ENCODE results near the gene AHSP.
"Not testable (repeated sequence)": the region's sequence is repeated elsewhere in the genome, so short reads cannot be mapped to it uniquely, and the experiment has no call there.

AHSP gene

GRCh38 chr16:31501226-31501965, 26.3 kb upstream of the AHSP start:
- no peak for DNase-seq

- DNase-seq: no peak
These were observed 25.7 kb upstream of the AHSP start for GRCh38 chr16:31501966-31502348.

GRCh38 chr16:31502981-31503380, 24.7 kb upstream of the AHSP start:
- no peak for DNase-seq

GRCh38 chr16:31503555-31503954, 24.1 kb upstream of the AHSP start:
- not testable (repeated sequence) for DNase-seq

- no peak for DNase-seq
These were observed 23.5 kb upstream of the AHSP start for GRCh38 chr16:31504159-31504558.

GRCh38 chr16:31505483-31505882, 22.2 kb upstream of the AHSP start:
- DNase-seq: no peak

- DNase-seq: peak; percentile 10
These were observed 20.1 kb upstream of the AHSP start for GRCh38 chr16:31507617-31507928.

GRCh38 chr16:31507929-31508705, 19.6 kb upstream of the AHSP start, which contains the start of gene RUSF1:
Gene RUSF1, minus strand, starts transcription at chr16:31508391. Its CDS starts 18 bp downstream, at chr16:31508373.
- peak; percentile 85 for DNase-seq

GRCh38 chr16:31508706-31509195, 18.9 kb upstream of the AHSP start:
- no peak for DNase-seq

- no peak for DNase-seq
These were observed 14.6 kb upstream of the AHSP start for GRCh38 chr16:31513126-31513525.

GRCh38 chr16:31513884-31514283, 13.8 kb upstream of the AHSP start:
- no peak for DNase-seq

- no peak for DNase-seq
These were observed 9.8 kb upstream of the AHSP start for GRCh38 chr16:31517800-31518402.

- DNase-seq: no peak
These were observed 7.8 kb upstream of the AHSP start for GRCh38 chr16:31519759-31520431.

- no peak for DNase-seq
These were observed 6.3 kb upstream of the AHSP start for GRCh38 chr16:31521368-31521767.

GRCh38 chr16:31522071-31522470, 5.6 kb upstream of the AHSP start:
- no peak for DNase-seq

- not testable (repeated sequence) for DNase-seq
These were observed 3.9 kb upstream of the AHSP start for GRCh38 chr16:31523768-31524167.

- DNase-seq: no peak
These were observed 2.6 kb upstream of the AHSP start for GRCh38 chr16:31525113-31525512.

GRCh38 chr16:31528523-31529107, 915 bp downstream of the AHSP start:
- DNase-seq: no peak

- no peak for DNase-seq
These were observed 1.6 kb downstream of the AHSP start for GRCh38 chr16:31529108-31529936.

- DNase-seq: no peak
These were observed 2.2 kb downstream of the AHSP start for GRCh38 chr16:31529937-31530312.

GRCh38 chr16:31530405-31530804, 2.7 kb downstream of the AHSP start:
- no peak for DNase-seq

- no peak for DNase-seq
These were observed 3.4 kb downstream of the AHSP start for GRCh38 chr16:31531096-31531495.
